Measurements from ENCODE around the gene TRIM9.
"Not testable (repeated sequence)": the region's sequence is repeated elsewhere in the genome, so short reads cannot be mapped to it uniquely, and the experiment has no call there.

The TRIM9 gene

GRCh38 chr14:50961605-50962221 lies 133.2 kb downstream of the TRIM9 start:
- no peak for FAIRE-seq

- no peak for FAIRE-seq
Measured at GRCh38 chr14:50957296-50957695, 137.6 kb downstream of the TRIM9 start.

- not testable (repeated sequence) for FAIRE-seq
Measured at GRCh38 chr14:50956421-50956820, 138.5 kb downstream of the TRIM9 start.

GRCh38 chr14:50955373-50956043 lies 139.4 kb downstream of the TRIM9 start:
- FAIRE-seq, result no peak

GRCh38 chr14:50954811-50955372 lies 140.0 kb downstream of the TRIM9 start:
- FAIRE-seq, result no peak

DNA sequence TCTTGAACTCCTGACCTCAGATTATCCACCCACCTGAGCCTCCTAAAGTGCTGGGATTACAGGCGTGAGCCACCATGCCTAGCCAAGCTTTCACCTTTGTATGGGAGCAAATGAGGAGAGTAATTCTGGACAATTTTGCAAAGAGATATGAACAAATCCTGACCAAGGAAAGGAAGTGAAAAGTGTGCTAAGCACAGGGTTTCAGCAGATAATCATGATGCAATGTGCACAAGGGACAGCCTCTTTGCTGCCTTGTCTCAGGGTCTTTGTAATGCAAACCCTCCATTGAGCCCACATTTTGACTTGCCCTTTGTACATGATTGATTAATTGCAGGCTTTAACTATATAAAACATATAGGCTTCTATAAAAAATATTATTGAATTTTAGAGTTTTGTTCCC lies 141.4 kb downstream of the TRIM9 start:
- FAIRE-seq, result no peak

- no peak for FAIRE-seq
Measured at GRCh38 chr14:50951032-50951431, 143.9 kb downstream of the TRIM9 start.

DNA sequence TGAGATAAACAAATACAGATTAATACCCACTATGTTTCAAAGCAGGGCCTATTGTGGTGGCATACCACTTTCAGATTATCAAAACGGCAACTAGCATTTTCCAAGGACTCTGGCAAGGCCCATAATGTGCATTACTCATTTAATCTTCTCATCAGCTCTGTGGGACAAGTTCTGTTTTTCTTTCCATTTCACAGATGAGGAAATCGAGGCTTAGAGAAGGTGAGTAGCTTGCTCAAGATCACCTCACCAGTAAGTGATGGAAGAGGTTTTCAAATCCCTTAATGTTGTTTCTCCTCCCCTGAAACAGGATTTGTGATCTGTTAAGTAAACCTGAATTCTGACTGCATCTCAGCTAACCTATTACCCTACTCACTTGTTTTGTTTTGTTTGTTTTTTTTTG lies 146.7 kb downstream of the TRIM9 start:
- no peak for FAIRE-seq

- no peak for FAIRE-seq
Measured at GRCh38 chr14:50947446-50947845, 147.5 kb downstream of the TRIM9 start.

DNA sequence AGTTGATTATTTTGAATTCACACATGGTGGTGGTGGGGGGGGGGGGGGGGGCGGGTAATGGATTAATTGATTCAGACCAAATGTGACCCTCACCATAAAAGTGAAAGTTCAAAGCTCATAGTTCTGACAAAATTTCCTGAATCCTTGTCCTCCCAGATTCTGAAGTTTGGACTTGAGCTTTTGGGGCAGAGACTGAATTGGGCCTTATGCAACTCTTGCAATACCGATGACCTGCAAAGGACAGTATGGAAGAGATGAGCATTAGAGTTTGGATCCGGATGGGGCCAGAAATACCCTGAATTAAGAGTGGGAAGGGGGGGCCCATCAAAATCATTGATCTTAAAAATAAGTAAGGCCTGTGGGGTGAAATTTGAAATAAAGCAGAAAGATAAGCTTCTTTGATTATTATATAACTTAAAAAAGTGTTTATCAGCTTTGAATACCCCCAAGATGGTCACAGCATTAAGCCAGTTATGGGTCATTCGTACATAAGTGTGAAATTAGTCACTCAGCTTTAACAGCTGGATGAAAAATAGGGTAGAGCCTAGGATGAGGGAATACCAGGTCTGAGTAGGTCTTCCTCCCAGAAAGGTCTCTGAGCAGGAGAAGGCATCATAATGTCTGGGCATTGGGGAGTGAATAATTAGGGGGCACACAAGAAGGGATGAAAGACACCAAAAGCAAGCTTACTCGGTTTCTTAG lies 148.5 kb downstream of the TRIM9 start:
- FAIRE-seq, result no peak

DNA sequence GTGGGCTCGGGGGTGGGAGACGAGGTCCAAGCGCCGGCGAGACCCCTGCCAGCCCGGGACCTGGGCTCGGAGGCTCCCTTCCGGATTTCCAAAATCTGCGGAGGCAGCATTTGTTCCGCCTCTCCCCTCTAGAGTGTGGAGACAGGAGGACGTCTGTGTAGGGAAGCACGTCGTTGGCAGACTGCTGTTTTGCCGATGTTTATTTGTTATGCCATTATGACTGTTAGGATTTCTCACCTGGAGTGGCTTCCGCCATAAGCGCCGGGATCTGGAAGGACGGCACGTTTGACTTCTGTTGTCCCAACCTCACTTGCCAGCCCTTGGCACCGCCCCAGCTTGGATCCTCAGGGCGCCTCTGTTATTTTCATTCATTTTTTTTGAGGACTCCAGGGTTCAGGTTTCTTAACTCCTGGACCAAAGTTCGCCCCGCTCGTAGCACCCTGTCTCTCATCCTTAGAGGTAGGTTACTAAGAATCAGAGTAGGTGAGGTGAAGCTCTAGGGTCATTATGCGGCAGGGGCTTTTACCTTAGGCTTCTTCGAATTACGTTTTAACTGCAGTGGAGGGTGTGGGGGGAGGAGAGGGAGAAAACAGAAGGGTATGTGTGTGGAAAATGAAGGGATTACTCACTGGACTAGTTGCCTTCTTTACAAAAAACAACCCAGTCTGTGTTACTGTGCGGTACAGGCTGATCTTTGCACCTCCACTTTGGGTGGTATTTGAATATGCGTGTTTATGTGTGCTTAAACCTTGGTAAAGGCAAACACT lies 150.1 kb downstream of the TRIM9 start:
- no peak for FAIRE-seq

- no peak for FAIRE-seq
Measured at GRCh38 chr14:50943943-50944646, 150.8 kb downstream of the TRIM9 start, which contains the start of gene PYGL. Gene PYGL (minus strand): TSS chr14:50944483. CDS start chr14:50944403, 80 bp downstream.

DNA sequence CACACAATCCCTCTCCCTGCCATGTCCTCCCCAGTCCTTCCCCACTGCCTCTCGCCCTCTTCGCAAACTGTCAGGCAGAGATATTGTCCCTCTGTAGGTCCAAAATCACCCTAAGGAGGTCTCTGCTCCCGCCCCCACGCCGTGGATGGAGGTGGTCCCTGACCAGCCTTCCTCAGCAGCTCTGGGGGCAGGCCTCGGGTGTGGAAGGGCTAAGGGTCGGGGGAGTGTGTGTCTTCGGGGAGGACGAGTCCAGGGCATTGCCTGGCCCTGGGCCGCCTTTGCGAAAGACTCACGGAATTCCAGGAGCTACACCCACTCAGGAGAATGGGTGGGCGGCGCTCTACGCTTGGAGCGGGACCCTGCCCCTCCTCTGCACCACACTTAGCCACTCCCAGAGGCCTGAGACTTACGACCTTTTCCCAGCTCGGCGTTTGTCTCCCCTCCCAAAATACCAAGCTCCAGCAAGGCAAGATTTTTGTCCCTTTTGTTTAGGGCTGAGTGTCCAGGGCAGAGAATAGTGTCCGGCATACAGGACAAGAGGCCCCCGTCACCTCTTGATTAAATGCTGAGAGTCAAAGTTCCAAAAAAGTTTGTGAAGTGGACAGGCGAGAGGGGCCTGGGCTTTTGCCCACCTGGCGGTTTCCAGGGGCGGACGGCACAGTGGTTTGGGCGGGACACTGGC lies 151.5 kb downstream of the TRIM9 start:
- FAIRE-seq, result no peak

- FAIRE-seq, result not testable (repeated sequence)
Measured at GRCh38 chr14:50941638-50942037, 153.3 kb downstream of the TRIM9 start.

DNA sequence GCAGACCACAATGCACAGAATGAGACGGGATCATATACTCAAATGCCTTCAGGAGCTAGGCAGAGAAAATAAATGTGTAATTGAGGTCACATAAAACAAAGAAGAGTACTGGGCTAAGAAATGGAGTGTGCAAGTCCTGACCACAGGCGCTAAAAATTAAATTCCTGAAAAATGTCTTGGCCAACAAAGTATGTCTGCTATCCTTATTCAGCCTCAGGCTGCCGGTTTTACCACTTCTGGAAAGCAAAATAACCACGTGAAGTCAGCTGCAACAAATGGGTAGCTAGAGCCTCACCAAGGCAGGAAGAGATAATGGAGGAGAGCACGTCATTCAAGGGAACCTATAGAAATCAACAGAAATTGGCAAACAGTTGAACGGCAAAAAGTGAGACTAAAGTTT lies 153.8 kb downstream of the TRIM9 start:
- FAIRE-seq, result no peak

DNA sequence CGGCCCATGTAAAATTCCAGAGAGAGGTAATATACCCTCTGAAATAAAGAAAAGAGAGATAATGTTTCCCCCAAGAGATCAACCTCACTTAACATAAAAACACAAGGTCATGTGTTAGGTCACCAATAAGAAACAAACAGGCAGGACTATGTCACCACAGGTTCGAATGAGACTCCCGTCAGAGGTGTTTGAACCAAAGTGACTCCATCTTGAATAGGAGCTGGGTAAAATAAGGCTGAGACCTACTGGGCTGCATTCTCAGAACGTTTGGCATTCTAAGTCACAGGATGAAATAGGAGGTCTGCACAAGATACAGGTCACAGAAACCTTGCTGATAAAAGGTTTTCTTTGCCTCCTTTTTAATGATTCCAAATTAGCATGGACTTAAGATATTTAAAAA lies 157.1 kb downstream of the TRIM9 start:
- FAIRE-seq, result no peak

GRCh38 chr14:50937325-50937724 lies 157.6 kb downstream of the TRIM9 start:
- FAIRE-seq, result no peak

GRCh38 chr14:50936882-50937281 lies 158.0 kb downstream of the TRIM9 start:
- no peak for FAIRE-seq

- FAIRE-seq, result no peak
Measured at GRCh38 chr14:50936016-50936340, 158.9 kb downstream of the TRIM9 start.

GRCh38 chr14:50935126-50936015 lies 159.5 kb downstream of the TRIM9 start:
- FAIRE-seq, result no peak

Measured in colon (tissue), 2 donors.